Bronchial epithelial cell (primary cell): ENCODE results near the gene TSFM. TPM values are rescaled to one million over a fixed set of nuclear protein-coding genes. Genes with fewer than 3 reads are reported as not detected.

ENCODE experiments used
- DNase-seq: peaks from one replicate; pipeline ENCODE4 v3.0.0-alpha.2; 2010; ENCODE audit warnings: low read depth
- FAIRE-seq: peaks from 2 replicates; lab custom pipeline; 2011; peaks lifted over from hg19 to GRCh38; lab: Jason Lieb, UNC
- H3K27me3 ChIP-seq: 2 replicates; pipeline ENCODE4 v1.5.1; 2011; ENCODE audit warnings: low read length; ENCODE audit not compliant: control insufficient read depth, insufficient read depth
- H3K36me3 ChIP-seq: 2 replicates; pipeline ENCODE4 v1.5.1; 2011; ENCODE audit warnings: low read length; ENCODE audit not compliant: control insufficient read depth, insufficient read depth
- H3K4me3 ChIP-seq: 2 replicates; pipeline ENCODE4 v1.5.1; 2011; ENCODE audit warnings: mild to moderate bottlenecking, low read depth, low read length, control low read depth
- total RNA-seq: library from RNA; depleted of rRNA; stranded (reverse); fragments of >200 nt; gene quantifications from 2 replicates; pipeline ENCODE4 v1.2.1, GENCODE V29; 2014
- TF ChIP-seq, protein P1 (sequence below): IDR thresholded peaks from 2 replicates; pipeline ENCODE4 v1.5.1; 2011; ENCODE audit warnings: mild to moderate bottlenecking, moderate library complexity, low read length, control low read depth, inconsistent platforms; ENCODE audit not compliant: insufficient read depth, severe bottlenecking

The TSFM gene
- total RNA-seq, 1 donor from 2014 or later: 17.9 TPM

DNA sequence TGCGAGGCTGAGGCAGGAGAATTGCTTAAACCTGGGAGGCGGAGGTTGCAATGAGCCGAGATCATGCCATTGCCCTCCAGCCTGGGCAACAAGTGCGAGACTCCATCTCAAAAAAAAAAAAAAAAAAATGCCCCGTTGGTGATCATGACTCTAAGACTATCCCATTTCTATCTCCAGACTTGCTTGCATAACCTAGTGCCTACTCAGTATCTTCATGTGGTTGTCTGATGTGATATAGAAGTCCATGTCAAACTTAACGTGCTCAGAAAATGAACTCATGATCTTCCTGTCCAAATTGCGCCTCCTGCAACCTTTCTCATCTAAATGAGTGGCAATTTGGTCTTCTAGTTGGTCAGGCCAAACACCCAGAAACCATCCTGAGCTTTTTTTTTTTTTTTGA, 4.7 kb upstream of the TSFM start:
- no peaks in the 10 kb centered on the region for H3K36me3 ChIP-seq
- TF ChIP-seq, protein P1, sequence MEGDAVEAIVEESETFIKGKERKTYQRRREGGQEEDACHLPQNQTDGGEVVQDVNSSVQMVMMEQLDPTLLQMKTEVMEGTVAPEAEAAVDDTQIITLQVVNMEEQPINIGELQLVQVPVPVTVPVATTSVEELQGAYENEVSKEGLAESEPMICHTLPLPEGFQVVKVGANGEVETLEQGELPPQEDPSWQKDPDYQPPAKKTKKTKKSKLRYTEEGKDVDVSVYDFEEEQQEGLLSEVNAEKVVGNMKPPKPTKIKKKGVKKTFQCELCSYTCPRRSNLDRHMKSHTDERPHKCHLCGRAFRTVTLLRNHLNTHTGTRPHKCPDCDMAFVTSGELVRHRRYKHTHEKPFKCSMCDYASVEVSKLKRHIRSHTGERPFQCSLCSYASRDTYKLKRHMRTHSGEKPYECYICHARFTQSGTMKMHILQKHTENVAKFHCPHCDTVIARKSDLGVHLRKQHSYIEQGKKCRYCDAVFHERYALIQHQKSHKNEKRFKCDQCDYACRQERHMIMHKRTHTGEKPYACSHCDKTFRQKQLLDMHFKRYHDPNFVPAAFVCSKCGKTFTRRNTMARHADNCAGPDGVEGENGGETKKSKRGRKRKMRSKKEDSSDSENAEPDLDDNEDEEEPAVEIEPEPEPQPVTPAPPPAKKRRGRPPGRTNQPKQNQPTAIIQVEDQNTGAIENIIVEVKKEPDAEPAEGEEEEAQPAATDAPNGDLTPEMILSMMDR: no peak
- no peak for FAIRE-seq

DNA sequence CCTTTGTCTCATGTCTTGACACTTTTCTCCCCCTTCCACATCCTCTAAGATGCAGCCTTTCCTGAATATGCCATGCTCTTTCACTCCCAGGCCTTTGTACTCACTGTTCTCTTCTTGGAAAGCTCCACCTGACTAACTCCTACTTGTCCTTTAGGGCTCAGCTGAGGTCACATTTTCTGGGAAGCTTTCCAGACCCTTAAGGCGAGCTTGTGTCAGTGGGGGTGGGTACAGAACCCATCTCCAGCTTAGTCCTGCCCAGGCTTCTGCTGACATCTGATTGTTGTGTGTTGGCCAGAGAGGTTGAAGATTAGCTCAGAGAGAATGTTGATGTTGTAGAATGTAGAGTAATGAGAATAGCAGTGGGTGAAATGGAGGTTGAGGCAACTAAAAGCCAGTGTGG, 2.9 kb upstream of the TSFM start:
- DNase-seq (no peak), FAIRE-seq (no peak)
- H3K36me3 ChIP-seq: peaks cover 1% of the 10 kb centered on the region
- TF ChIP-seq, protein P1: no peak
- H3K4me3 ChIP-seq: no peak overlapping the region
- H3K27me3 ChIP-seq: no peaks in the 10 kb centered on the region

More for the DNA sequence above, 4.7 kb upstream of the TSFM start:
- Histone ChIP-seq H3K4me3 (no peak overlapping the region), H3K27me3 (no peaks in the 10 kb centered on the region)
- no peak for DNase-seq

DNA sequence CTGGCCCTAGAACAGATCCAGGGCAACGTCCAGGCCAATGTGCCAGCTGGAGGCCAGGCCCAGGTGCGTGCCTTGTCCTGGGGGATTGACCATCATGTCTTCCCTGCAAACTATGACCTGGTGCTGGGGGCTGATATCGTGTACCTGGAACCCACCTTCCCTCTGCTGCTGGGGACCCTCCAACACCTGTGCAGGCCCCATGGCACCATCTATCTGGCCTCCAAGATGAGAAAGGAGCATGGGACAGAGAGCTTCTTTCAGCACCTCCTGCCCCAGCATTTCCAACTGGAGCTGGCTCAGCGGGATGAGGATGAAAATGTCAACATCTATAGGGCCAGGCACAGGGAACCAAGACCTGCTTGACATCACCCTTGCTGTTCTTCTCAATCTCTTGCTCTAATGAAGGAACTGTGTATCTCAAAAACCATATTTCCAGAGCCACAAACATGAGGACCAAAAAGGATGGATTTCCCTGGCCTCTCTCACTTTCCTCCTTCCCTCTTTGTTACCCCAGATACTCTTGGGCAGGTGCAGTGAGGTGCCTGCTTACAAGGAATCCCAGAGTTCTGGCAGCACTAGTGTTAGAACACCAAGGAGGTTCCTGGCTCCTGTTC, 2.2 kb upstream of the TSFM start:
- peaks cover 1% of the 10 kb centered on the region for H3K36me3 ChIP-seq
- FAIRE-seq (no peak), DNase-seq (no peak)
- H3K27me3 ChIP-seq: no peaks in the 10 kb centered on the region
- TF ChIP-seq, protein P1: no peak
- H3K4me3 ChIP-seq: no peak overlapping the region

DNA sequence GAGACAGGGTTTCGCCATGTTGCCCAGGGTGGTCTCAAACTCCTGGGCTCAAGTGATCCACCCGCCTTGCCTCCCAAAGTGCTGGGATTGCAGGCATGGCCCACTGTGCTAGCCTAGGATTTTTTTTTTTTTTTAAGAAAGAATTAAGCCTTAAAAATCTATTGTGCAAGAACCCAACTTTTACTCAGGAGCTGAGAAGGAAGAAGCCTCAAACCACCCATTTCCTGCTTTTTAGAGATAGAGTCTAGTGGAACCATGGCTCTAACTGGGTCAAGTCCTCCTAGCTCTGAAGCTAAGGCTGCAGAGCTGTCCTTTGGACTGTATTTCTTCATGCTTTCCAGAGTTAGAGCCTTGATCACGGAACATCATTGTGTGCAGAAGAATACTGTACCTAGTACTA, 1.3 kb upstream of the TSFM start:
- DNase-seq (no peak), FAIRE-seq (no peak)
- Histone ChIP-seq H3K4me3 (no peak overlapping the region), H3K36me3 (peaks cover 4% of the 10 kb centered on the region), H3K27me3 (no peaks in the 10 kb centered on the region)
- TF ChIP-seq, protein P1: no peak

DNA sequence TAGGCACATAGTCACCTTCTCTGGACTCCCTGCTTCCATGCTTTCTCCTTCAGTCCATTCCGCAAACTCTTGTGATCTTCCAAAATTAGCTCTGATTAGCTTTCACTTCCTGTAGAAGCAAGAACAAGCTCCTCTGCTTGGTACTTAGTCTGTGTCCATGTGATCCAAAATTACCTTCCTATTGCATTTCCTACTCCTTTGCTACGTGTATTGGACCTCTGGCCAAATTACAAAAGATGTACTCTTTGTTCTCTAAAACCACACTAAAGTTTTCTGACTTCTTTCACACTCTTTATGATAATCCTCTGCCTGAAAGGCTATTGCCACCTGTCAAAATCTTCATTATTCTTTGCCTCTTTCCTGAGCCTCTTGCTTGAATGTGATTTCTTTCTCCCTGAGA, 786 bp upstream of the TSFM start:
- Histone ChIP-seq H3K4me3 (no peak overlapping the region), H3K36me3 (peaks cover 8% of the 10 kb centered on the region), H3K27me3 (no peaks in the 10 kb centered on the region)
- FAIRE-seq (no peak), DNase-seq (no peak)
- TF ChIP-seq, protein P1: no peak

DNA sequence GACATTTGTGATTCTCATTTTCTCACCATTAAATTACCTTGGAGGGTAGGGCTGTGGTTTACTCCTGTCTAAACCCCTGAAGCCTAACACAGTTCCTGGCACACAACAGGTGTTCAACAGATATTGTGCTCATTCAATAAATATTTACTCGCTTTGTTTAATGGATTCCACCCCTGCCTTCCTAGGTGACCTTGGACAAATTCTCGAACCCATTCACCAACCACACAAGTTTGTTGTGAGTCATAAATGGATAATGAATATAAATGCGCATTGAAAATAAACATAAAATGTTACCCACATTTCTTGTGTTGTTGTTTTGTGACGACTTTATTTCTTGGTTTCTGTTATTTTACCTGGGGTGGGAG, 362 bp upstream of the TSFM start:
- TF ChIP-seq, protein P1: no peak
- Histone ChIP-seq H3K36me3 (peaks cover 9% of the 10 kb centered on the region), H3K27me3 (no peaks in the 10 kb centered on the region), H3K4me3 (no peak overlapping the region)
- DNase-seq (no peak), FAIRE-seq (no peak)
